ENCODE results near the gene HDAC5.

The HDAC5 gene
- long read RNA-seq, full-length matches to known transcripts, result 104 of 293 reads
- long read RNA-seq, partial matches to known transcripts, result 44 of 293 reads
- long read RNA-seq, other reads (novel, unspliced or antisense), result 145 of 293 reads

- H3K27me3 ChIP-seq (ENCODE audit: insufficient read depth, poor library complexity, severe bottlenecking), result no peaks in the 10 kb centered on the region
- H3K27ac ChIP-seq (replicated peaks), result peak within 1 kb of the TSS; percentile 92
- TF ChIP-seq REST (IDR thresholded peaks at IDR 0.05; ENCODE audit: insufficient replicate concordance, low read depth) (no peak), CTCF (IDR thresholded peaks at IDR 0.05; ENCODE audit: insufficient read depth, low read length) (peak; percentile 34), SPI1 (IDR thresholded peaks at IDR 0.05; ENCODE audit: borderline replicate concordance, low read depth) (no peak), GABPA (IDR thresholded peaks at IDR 0.05; ENCODE audit: low read depth) (no peak), POLR2AphosphoS5 (IDR thresholded peaks at IDR 0.05; ENCODE audit: low read depth) (no peak)
- peak within 1 kb of the TSS; percentile 81 for H3K4me3 ChIP-seq (replicated peaks; ENCODE audit: insufficient read depth, low read length)
- DNase-seq (ENCODE audit: low read depth in 1 of 2, low spot score in 1 of 2), result peak; percentile 84 to 94
Observed at GRCh38 chr17:44123356-44124117, at the start of gene HDAC5. TSS of gene HDAC5 (minus strand) at chr17:44123641. CDS start at chr17:44117515, 6,126 bp downstream.

- no peak overlapping the region for H3K4me3 ChIP-seq (replicated peaks; ENCODE audit: insufficient read depth, low read length)
- H3K27ac ChIP-seq (replicated peaks), result no peak overlapping the region
- TF ChIP-seq REST (IDR thresholded peaks at IDR 0.05; ENCODE audit: insufficient replicate concordance, low read depth), result no peak
- TF ChIP-seq SPI1 (IDR thresholded peaks at IDR 0.05; ENCODE audit: borderline replicate concordance, low read depth), result no peak
- no peak; the same call in 1 of the 2 replicates for TF ChIP-seq POLR2AphosphoS5 (IDR thresholded peaks at IDR 0.05; ENCODE audit: low read depth)
- no peak for TF ChIP-seq CTCF (IDR thresholded peaks at IDR 0.05; ENCODE audit: insufficient read depth, low read length)
- no peak for TF ChIP-seq GABPA (IDR thresholded peaks at IDR 0.05; ENCODE audit: low read depth)
- no peaks in the 10 kb centered on the region for H3K27me3 ChIP-seq (ENCODE audit: insufficient read depth, poor library complexity, severe bottlenecking)
- peak in 1 of 2 experiments; percentile 16 for DNase-seq (ENCODE audit: low read depth in 1 of 2, low spot score in 1 of 2)
Observed at GRCh38 chr17:44171931-44172455, 48.6 kb upstream of the HDAC5 start.

- Histone ChIP-seq H3K27ac (replicated peaks) (no peak within 1 kb of the TSS), H3K4me3 (replicated peaks; ENCODE audit: insufficient read depth, low read length) (no peak within 1 kb of the TSS), H3K27me3 (ENCODE audit: insufficient read depth, poor library complexity, severe bottlenecking) (no peaks in the 10 kb centered on the region)
- no peak for DNase-seq (ENCODE audit: low read depth in 1 of 2, low spot score in 1 of 2)
- no peak for TF ChIP-seq GABPA (IDR thresholded peaks at IDR 0.05; ENCODE audit: low read depth)
- no peak for TF ChIP-seq CTCF (IDR thresholded peaks at IDR 0.05; ENCODE audit: insufficient read depth, low read length)
- TF ChIP-seq SPI1 (IDR thresholded peaks at IDR 0.05; ENCODE audit: borderline replicate concordance, low read depth), result no peak
- TF ChIP-seq REST (IDR thresholded peaks at IDR 0.05; ENCODE audit: insufficient replicate concordance, low read depth), result no peak
- TF ChIP-seq POLR2AphosphoS5 (IDR thresholded peaks at IDR 0.05; ENCODE audit: low read depth), result no peak
Observed at GRCh38 chr17:44170499-44171201, 47.2 kb upstream of the HDAC5 start, which contains the start of gene ASB16. TSS of gene ASB16 (plus strand) at chr17:44170704. CDS start at chr17:44170790, 86 bp downstream.
